AG09309 (cell line): Measurements from ENCODE around the gene BRD3OS.

Source experiments
- DNase-seq: peaks from one replicate; pipeline ENCODE4 v3.0.0-alpha.2; 2010; ENCODE audit warnings: low read depth
- H3K4me3 ChIP-seq: 2 replicates; pipeline ENCODE4 v1.5.1; 2011; ENCODE audit warnings: mild to moderate bottlenecking, low read depth, low read length, moderate library complexity; ENCODE audit not compliant: control insufficient read depth
- CTCF ChIP-seq: IDR thresholded peaks from 2 replicates; pipeline ENCODE4 v1.5.1; 2011; ENCODE audit warnings: mild to moderate bottlenecking, low read depth, low read length, inconsistent platforms; ENCODE audit not compliant: insufficient read depth, control insufficient read depth; ENCODE audit errors: missing control alignments

Gene BRD3OS

DNA sequence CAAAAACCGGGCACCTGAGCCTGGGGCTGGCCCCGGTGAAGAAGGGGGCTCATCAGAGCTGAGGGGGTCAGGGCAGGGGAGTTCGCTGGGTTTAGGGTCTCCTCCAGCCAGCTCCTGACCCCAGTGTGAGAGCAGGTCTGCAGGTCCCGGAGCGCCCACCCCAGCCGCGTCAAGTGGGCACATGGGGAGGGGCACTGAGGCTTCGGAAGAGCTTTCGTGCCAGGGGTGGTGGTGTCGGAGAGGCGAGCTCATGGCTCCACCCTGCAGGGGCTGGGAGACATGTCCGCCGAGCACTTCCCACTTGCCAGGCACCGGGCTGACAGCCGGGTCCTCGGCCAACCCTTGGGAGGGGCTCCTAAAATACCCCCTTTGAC is 46.4 kb upstream of the BRD3OS start:
- H3K4me3 ChIP-seq: no peak overlapping the region
- TF ChIP-seq CTCF: no peak
- DNase-seq: no peak

GRCh38 chr9:133979273-133979920 is 45.9 kb upstream of the BRD3OS start:
- no peak for DNase-seq
- no peak for TF ChIP-seq CTCF
- H3K4me3 ChIP-seq: no peak overlapping the region

DNA sequence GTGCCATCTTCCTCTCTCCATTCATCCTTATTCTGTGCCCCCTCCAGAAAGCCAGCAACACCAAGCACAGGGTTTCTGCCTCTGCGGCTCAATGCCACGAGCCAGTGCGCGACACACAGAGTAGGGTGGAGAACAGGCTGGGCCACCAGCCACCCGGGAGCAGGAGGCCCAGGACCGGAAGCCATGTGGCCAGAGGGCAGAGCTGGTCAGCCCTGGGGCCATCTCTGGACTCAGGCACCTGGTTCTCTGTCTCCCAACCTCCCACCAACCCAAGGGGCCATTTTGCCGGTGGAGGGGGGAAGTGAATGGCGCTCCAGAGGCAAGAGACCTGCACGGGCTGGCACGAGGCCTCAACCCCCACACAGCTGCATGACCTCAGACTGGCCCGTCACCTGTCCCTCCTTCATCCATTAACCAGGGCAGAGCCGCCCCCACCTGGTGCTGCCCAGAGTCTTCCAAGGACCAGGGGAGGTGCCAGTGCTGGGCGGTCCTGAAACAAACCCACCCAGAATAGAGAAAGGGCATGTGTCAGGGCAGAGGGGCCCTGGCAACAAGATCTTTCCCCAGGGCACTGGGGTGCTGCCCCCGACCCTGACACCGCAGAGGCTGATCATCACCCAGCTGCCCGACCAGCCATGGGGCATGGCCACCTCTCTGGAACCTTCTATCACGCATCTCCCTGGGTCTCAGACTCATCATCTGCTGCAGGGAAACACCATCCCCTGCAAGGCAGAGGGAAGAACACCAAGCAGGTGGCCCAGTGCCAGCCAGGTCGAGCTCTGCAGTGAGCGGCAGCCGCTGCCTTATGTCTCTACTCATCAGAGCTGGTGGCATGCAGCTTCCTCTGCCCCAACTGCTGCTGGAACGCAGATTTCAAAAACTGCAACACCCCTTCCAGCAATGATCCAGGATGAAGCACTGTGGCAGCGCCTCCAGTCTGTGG is 45.1 kb upstream of the BRD3OS start:
- DNase-seq: no peak
- no peak for TF ChIP-seq CTCF

GRCh38 chr9:133980864-133981588 is 44.3 kb upstream of the BRD3OS start:
- TF ChIP-seq CTCF: no peak
- no peak for DNase-seq
- H3K4me3 ChIP-seq: no peak overlapping the region

More for the DNA sequence above, 45.1 kb upstream of the BRD3OS start:
- no peak overlapping the region for H3K4me3 ChIP-seq

DNA sequence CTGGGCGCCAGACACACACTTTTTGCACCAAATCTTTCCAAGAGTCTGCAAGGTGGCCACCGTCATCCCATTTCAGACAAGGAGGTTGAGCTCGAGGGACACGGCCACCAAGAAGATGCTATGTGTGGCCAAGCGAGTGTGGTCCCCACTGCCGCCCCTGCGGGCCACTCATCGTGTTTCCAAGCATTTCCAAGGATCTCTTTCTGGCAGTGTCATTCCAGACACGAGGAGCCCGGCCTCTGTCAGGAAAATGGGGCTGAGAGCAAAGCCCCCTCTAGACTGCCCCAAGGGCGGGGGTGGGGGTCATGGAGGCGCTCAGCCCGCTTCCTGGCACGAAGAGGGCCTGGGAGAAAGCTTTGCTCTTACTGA is 43.7 kb upstream of the BRD3OS start:
- no peak for TF ChIP-seq CTCF
- no peak for DNase-seq
- no peak overlapping the region for H3K4me3 ChIP-seq

GRCh38 chr9:133981958-133982681 is 43.2 kb upstream of the BRD3OS start:
- TF ChIP-seq CTCF: no peak
- no peak overlapping the region for H3K4me3 ChIP-seq
- DNase-seq: no peak
